Natural killer cell (primary cell): ENCODE measurements around the gene NOS1AP. TPM values are rescaled to one million over a fixed set of nuclear protein-coding genes. Genes with fewer than 3 reads are reported as not detected.

ENCODE experiments used
- ATAC-seq, 3 donors: fragments of 150-1000 bp in 2 of 3; fragments of 200-7000 bp in 1 of 3; cut with Tn5 transposase; 1 replicate in 1 of 3; 2 replicates in 2 of 3; pipeline ENCODE4 v1.10.0; 2021; ENCODE audit warnings: mild to moderate bottlenecking in 2 of 3, moderate library complexity in 2 of 3
- DNase-seq, 2 donors: peaks; one replicate each; pipeline versions ENCODE4 v3.0.0 to v3.0.0-alpha.2; 2013 to 2021; ENCODE audit warnings: mixed read lengths in 1 of 2
- H3K27ac ChIP-seq: one replicate; pipeline ENCODE4 v1.5.1; 2013; ENCODE audit warnings: mild to moderate bottlenecking, low read length
- H3K27me3 ChIP-seq: one replicate; pipeline ENCODE4 v1.6.1; 2013; ENCODE audit warnings: low read length; ENCODE audit not compliant: control insufficient read depth, insufficient read depth
- H3K36me3 ChIP-seq: one replicate; pipeline ENCODE4 v1.6.1; 2013; ENCODE audit warnings: low read length; ENCODE audit not compliant: control insufficient read depth, insufficient read depth
- H3K4me1 ChIP-seq: one replicate; pipeline ENCODE4 v1.6.1; 2013; ENCODE audit warnings: low read length; ENCODE audit not compliant: control insufficient read depth, insufficient read depth
- H3K4me3 ChIP-seq: one replicate; pipeline ENCODE4 v1.5.1; 2013; ENCODE audit warnings: low read length
- H3K9me3 ChIP-seq: one replicate; pipeline ENCODE4 v1.6.1; 2013; ENCODE audit warnings: low read length; ENCODE audit not compliant: control insufficient read depth, insufficient read depth
- H3K27ac Mint-ChIP-seq, 2 donors: one replicate each; pipeline ENCODE4 v1.8.0; 2022; ENCODE audit warnings: mild to moderate bottlenecking in 2 of 2, mixed read lengths in 2 of 2, moderate library complexity in 1 of 2
- H3K27me3 Mint-ChIP-seq, 2 donors: one replicate each; pipeline ENCODE4 v1.8.0; 2022; ENCODE audit warnings: low read depth in 2 of 2, mixed read lengths in 2 of 2
- H3K36me3 Mint-ChIP-seq: one replicate; pipeline ENCODE4 v1.8.0; 2022; ENCODE audit warnings: mixed read lengths
- H3K4me1 Mint-ChIP-seq, 2 donors: one replicate each; pipeline ENCODE4 v1.8.0; 2022; ENCODE audit warnings: mixed read lengths in 2 of 2
- H3K4me3 Mint-ChIP-seq: one replicate; pipeline ENCODE4 v1.8.0; 2022; ENCODE audit warnings: mild to moderate bottlenecking, moderate library complexity, mixed read lengths
- H3K9me3 Mint-ChIP-seq, 2 donors: one replicate each; pipeline ENCODE4 v1.8.0; 2022; ENCODE audit warnings: mixed read lengths in 2 of 2
- WGBS: methylation state at CpG from one replicate; pipeline ENCODE4 v1.1.7; 2013; ENCODE audit warnings: missing lambda C conversion rate; ENCODE audit not compliant: insufficient coverage; 5-methylcytosine and 5-hydroxymethylcytosine counted together
- intact Hi-C: fragments of 100-400 bp; cut with micrococcal nuclease; formaldehyde crosslinking; loops from one replicate; pipeline ENCODE4 v1.14.2; 2022
- total RNA-seq, 4 donors: library from RNA; stranded (reverse); fragments of 120-200 nt in 1 of 4; gene quantifications; one replicate each; pipeline versions ENCODE4 v1.2.3 to v1.2.4, GENCODE V29; 2013 to 2022
- TF ChIP-seq, protein P1 (sequence below): fragments of 200-600 bp; IDR thresholded peaks from one replicate; pipeline ENCODE4 v1.8.0; 2022; ENCODE audit warnings: antibody characterized with exemption

Gene NOS1AP
- total RNA-seq, 3 donors from 2014 or later (not counting 1 experiment from before 2014, with no cell fraction given) = 0.09 to 0.20 TPM; not detected in 1

DNA sequence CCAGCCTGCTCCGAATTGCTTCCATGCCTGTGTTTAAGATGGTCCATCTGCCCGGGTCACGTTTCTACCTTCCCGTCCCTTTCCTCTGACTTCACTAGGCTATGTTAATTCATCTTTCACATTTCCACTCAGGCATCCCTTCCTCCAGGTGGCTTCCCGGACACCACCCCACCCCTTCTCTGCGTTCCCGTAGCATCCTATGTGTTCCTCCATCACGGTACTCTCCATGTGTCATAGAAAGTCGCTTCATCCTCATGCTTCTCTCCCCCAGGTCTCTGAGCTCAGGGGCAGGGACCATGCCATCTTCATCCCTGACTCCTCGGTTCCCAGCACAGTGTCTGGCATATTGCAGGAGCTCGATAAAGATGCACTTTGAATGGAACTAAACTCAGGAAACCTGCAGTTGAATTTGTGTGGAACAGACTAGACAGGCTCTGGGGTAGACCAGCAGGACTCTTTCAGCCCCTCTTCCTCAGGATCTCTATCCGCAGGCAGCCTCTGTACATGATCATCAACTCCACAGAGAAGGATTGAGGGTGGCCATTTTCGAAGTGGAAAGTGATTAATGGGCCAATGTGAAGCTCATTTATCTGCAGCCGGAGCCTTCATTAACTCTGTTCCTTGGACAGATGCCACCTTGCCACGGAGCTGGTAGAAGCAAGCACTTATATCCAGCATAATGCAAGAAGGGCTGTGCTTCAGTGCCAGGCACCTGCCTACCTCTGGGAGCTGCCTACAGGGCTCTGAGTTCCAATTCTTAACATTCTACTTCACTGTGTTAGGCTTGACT lies 321.1 kb downstream of the NOS1AP start:
- Histone ChIP-seq H3K4me3 (no peak overlapping the region), H3K36me3 (peaks cover 15% of the 10 kb centered on the region), H3K4me1 (peaks cover 25% of the 10 kb centered on the region), H3K27me3 (no peaks in the 10 kb centered on the region), H3K27ac (no peak overlapping the region), H3K9me3 (no peaks in the 10 kb centered on the region)
- intact Hi-C loops = loop anchor here (10.0 kb wide), 1 partner anchor 596 kb away; no protein-coding TSS in a partner anchor
- Mint-ChIP-seq H3K9me3 (no peaks in the 10 kb centered on the region), H3K27ac (peak overlapping the region; percentile 83 to 89), H3K27me3 (no peaks in the 10 kb centered on the region), H3K4me1 (peaks cover 55 to 56% of the 10 kb centered on the region in 2 donors), H3K36me3 (peaks cover 8% of the 10 kb centered on the region), H3K4me3 (peak overlapping the region; percentile 13)
- 80% methylated on average over 15 of the region's 15 CpGs for WGBS
- ATAC-seq (no peak), DNase-seq (no peak)
- TF ChIP-seq, protein P1, sequence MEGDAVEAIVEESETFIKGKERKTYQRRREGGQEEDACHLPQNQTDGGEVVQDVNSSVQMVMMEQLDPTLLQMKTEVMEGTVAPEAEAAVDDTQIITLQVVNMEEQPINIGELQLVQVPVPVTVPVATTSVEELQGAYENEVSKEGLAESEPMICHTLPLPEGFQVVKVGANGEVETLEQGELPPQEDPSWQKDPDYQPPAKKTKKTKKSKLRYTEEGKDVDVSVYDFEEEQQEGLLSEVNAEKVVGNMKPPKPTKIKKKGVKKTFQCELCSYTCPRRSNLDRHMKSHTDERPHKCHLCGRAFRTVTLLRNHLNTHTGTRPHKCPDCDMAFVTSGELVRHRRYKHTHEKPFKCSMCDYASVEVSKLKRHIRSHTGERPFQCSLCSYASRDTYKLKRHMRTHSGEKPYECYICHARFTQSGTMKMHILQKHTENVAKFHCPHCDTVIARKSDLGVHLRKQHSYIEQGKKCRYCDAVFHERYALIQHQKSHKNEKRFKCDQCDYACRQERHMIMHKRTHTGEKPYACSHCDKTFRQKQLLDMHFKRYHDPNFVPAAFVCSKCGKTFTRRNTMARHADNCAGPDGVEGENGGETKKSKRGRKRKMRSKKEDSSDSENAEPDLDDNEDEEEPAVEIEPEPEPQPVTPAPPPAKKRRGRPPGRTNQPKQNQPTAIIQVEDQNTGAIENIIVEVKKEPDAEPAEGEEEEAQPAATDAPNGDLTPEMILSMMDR = no peak

DNA sequence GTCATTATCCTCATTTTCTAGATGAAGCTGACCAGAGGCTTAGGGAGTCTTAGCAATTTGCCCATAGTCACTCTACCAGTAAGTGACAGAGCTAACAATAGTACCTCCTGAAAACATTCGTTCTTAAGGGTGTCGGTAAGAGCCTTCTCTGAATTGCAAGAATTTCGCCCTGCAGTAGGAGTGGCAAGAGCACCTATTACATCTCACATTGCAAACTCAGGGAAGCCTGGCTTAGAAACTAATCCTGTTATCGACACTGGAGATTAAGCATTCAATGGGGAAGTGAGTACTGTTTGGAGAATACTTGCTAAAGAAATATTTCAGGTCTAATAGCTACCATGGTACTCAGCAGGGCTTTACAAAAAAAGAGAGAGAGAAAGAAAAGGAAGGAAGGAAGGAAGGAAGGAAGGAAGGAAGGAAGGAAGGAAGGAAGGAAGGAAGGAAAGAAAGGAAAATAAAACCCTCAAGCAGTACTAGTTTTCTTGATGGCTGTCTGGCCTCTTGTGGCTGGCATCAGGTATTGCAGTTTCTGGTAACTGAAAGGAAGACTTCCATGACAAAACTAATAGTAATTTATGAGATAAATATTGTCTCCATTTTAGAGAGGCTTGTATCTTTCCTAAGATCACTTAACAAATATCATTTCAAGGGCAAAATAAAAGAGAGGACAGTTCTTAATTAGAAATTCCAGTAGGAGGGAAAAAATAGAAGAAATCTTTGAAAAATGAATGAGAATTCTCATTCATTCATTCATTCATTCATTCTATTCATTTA lies 322.5 kb downstream of the NOS1AP start:
- Mint-ChIP-seq H3K9me3 (no peaks in the 10 kb centered on the region), H3K36me3 (peaks cover 19% of the 10 kb centered on the region), H3K4me3 (no peak overlapping the region), H3K4me1 (peaks cover 60 to 67% of the 10 kb centered on the region in 2 donors), H3K27ac (peak overlapping the region; percentile 83 to 89), H3K27me3 (no peaks in the 10 kb centered on the region)
- 67% methylated on average over 4 of the region's 4 CpGs for WGBS
- H3K36me3 ChIP-seq = peaks cover 29% of the 10 kb centered on the region
- TF ChIP-seq, protein P1 = peak; percentile 73
- peak in 1 of 2 donors; percentile 45 for DNase-seq
- H3K4me1 ChIP-seq = peaks cover 30% of the 10 kb centered on the region
- H3K27ac ChIP-seq = no peak overlapping the region
- H3K27me3 ChIP-seq = no peaks in the 10 kb centered on the region
- peak in 2 of 3 donors; percentile 62 to 77 for ATAC-seq
- intact Hi-C loops = loop anchor here (1.0 to 10.0 kb wide), 2 partner anchors 336 to 597 kb away; no protein-coding TSS in a partner anchor
- H3K9me3 ChIP-seq = no peaks in the 10 kb centered on the region
- no peak overlapping the region for H3K4me3 ChIP-seq

GRCh38 chr1:162396201-162396906 lies 326.9 kb downstream of the NOS1AP start:
- no peaks in the 10 kb centered on the region for H3K27me3 Mint-ChIP-seq
- DNase-seq (no peak), ATAC-seq (no peak)
- WGBS = 64% methylated on average over 3 of the region's 3 CpGs
- H3K27me3 ChIP-seq = no peaks in the 10 kb centered on the region
- H3K27ac Mint-ChIP-seq = peak overlapping the region; percentile 92 to 94
- intact Hi-C loops = loop anchor here (10.0 kb wide), 1 partner anchor 602 kb away; no protein-coding TSS in a partner anchor
- no peak overlapping the region for H3K27ac ChIP-seq
- no peak overlapping the region for H3K4me3 Mint-ChIP-seq
- TF ChIP-seq, protein P1 = no peak
- H3K36me3 ChIP-seq = peaks cover 58% of the 10 kb centered on the region
- H3K4me3 ChIP-seq = no peak overlapping the region
- H3K4me1 Mint-ChIP-seq = peaks cover 59 to 67% of the 10 kb centered on the region in 2 donors
- H3K36me3 Mint-ChIP-seq = peaks cover 34% of the 10 kb centered on the region
- no peaks in the 10 kb centered on the region for H3K9me3 ChIP-seq
- H3K9me3 Mint-ChIP-seq = no peaks in the 10 kb centered on the region
- peaks cover 31% of the 10 kb centered on the region for H3K4me1 ChIP-seq
